NCI-H187 treated with DMSO at 0.1 percent for 48 hours (cell line): ENCODE data around the gene CLCNKA.

Experiments
- DNase-seq: peaks from one replicate; lab custom pipeline; 2025; lab: John Stamatoyannopoulos, UW

The CLCNKA gene

GRCh38 chr1:16078925-16079656, 57.3 kb downstream of the CLCNKA start:
- DNase-seq = peak; percentile 6

GRCh38 chr1:16080422-16081150, 58.8 kb downstream of the CLCNKA start:
- DNase-seq = no peak

GRCh38 chr1:16081636-16082035, 59.8 kb downstream of the CLCNKA start:
- DNase-seq = no peak

- no peak for DNase-seq
Measured at GRCh38 chr1:16082283-16083038, 60.6 kb downstream of the CLCNKA start.

- no peak for DNase-seq
Measured at GRCh38 chr1:16083486-16083885, 61.6 kb downstream of the CLCNKA start.
